M059J (cell line): ENCODE results near the gene NPC1. TPM values are rescaled to one million over a fixed set of nuclear protein-coding genes. Genes with fewer than 3 reads are reported as not detected.
"Not testable (repeated sequence)": the region's sequence is repeated elsewhere in the genome, so short reads cannot be mapped to it uniquely, and the experiment has no call there.

Source experiments
- DNase-seq: peaks from one replicate; pipeline ENCODE4 v3.0.0-alpha.2; 2012; ENCODE audit warnings: low read depth
- total RNA-seq: library from RNA; depleted of rRNA; stranded (reverse); fragments of >200 nt; shearing (Covaris generic); gene quantifications from 2 replicates; pipeline ENCODE4 v1.2.3, GENCODE V29; 2014; rRNA removed

Gene NPC1
- total RNA-seq = 48.7 and 77.6 TPM in 2 replicates

- peak; percentile 98 for DNase-seq
Observed at GRCh38 chr18:23586249-23587196, at the start of gene NPC1. TSS of gene NPC1 (minus strand) at chr18:23586506. CDS start at chr18:23586343, 163 bp downstream.

GRCh38 chr18:23636071-23636399 is 49.7 kb upstream of the NPC1 start:
- DNase-seq = no peak

GRCh38 chr18:23635283-23636070 is 49.2 kb upstream of the NPC1 start:
- DNase-seq = peak; percentile 81

- peak; percentile 45 for DNase-seq
Observed at GRCh38 chr18:23634692-23635091, 48.4 kb upstream of the NPC1 start.

- no peak for DNase-seq
Observed at GRCh38 chr18:23632615-23633014, 46.3 kb upstream of the NPC1 start.

- DNase-seq = no peak
Observed at GRCh38 chr18:23631746-23632145, 45.4 kb upstream of the NPC1 start.

- DNase-seq = peak; percentile 34
Observed at GRCh38 chr18:23631312-23631711, 45.0 kb upstream of the NPC1 start.

- peak; percentile 27 for DNase-seq
Observed at GRCh38 chr18:23629444-23629946, 43.2 kb upstream of the NPC1 start.

GRCh38 chr18:23627970-23628369 is 41.7 kb upstream of the NPC1 start:
- peak; percentile 25 for DNase-seq

- peak; percentile 96 for DNase-seq
Observed at GRCh38 chr18:23627321-23627720, 41.0 kb upstream of the NPC1 start.

GRCh38 chr18:23626451-23627279 is 40.4 kb upstream of the NPC1 start:
- DNase-seq = peak; percentile 75

GRCh38 chr18:23623040-23623439 is 36.7 kb upstream of the NPC1 start:
- no peak for DNase-seq

- peak; percentile 35 for DNase-seq
Observed at GRCh38 chr18:23619388-23619881, 33.1 kb upstream of the NPC1 start.

- DNase-seq = no peak
Observed at GRCh38 chr18:23618862-23619387, 32.6 kb upstream of the NPC1 start.

- no peak for DNase-seq
Observed at GRCh38 chr18:23617412-23618014, 31.2 kb upstream of the NPC1 start.

- DNase-seq = no peak
Observed at GRCh38 chr18:23616258-23616657, 30.0 kb upstream of the NPC1 start.

- no peak for DNase-seq
Observed at GRCh38 chr18:23614891-23615290, 28.6 kb upstream of the NPC1 start.

- no peak for DNase-seq
Observed at GRCh38 chr18:23614413-23614812, 28.1 kb upstream of the NPC1 start.

- DNase-seq = not testable (repeated sequence)
Observed at GRCh38 chr18:23613091-23613475, 26.8 kb upstream of the NPC1 start.

- no peak for DNase-seq
Observed at GRCh38 chr18:23612434-23613090, 26.3 kb upstream of the NPC1 start.
